ENCODE data around the gene FAIM2.

Gene FAIM2

GRCh38 chr12:49909356-49909755, 5.7 kb upstream of the FAIM2 start:
- FAIRE-seq (no peak), DNase-seq (ENCODE audit: insufficient read length, low spot score) (no peak)
- TF ChIP-seq CTCF (IDR thresholded peaks at IDR 0.05; ENCODE audit: insufficient read depth, missing control alignments): no peak

GRCh38 chr12:49907352-49907751, 3.7 kb upstream of the FAIM2 start:
- FAIRE-seq (no peak), DNase-seq (ENCODE audit: insufficient read length, low spot score) (no peak)
- no peak for TF ChIP-seq CTCF (IDR thresholded peaks at IDR 0.05; ENCODE audit: insufficient read depth, missing control alignments)

GRCh38 chr12:49905718-49906314, 2.1 kb upstream of the FAIM2 start:
- FAIRE-seq (no peak), DNase-seq (ENCODE audit: insufficient read length, low spot score) (no peak)
- TF ChIP-seq CTCF (IDR thresholded peaks at IDR 0.05; ENCODE audit: insufficient read depth, missing control alignments): no peak

GRCh38 chr12:49904601-49905000, 901 bp upstream of the FAIM2 start:
- TF ChIP-seq CTCF (IDR thresholded peaks at IDR 0.05; ENCODE audit: insufficient read depth, missing control alignments): no peak
- no peak for FAIRE-seq
- no peak for DNase-seq (ENCODE audit: insufficient read length, low spot score)

- FAIRE-seq: no peak
- no peak for DNase-seq (ENCODE audit: insufficient read length, low spot score)
- no peak for TF ChIP-seq CTCF (IDR thresholded peaks at IDR 0.05; ENCODE audit: insufficient read depth, missing control alignments)
These were observed 375 bp downstream of the FAIM2 start for GRCh38 chr12:49903351-49903699.

- FAIRE-seq (no peak), DNase-seq (ENCODE audit: insufficient read length, low spot score) (no peak)
- TF ChIP-seq CTCF (IDR thresholded peaks at IDR 0.05; ENCODE audit: insufficient read depth, missing control alignments): no peak
These were observed 1.0 kb downstream of the FAIM2 start for GRCh38 chr12:49902399-49903350.

GRCh38 chr12:49901986-49902385, 1.7 kb downstream of the FAIM2 start:
- no peak for TF ChIP-seq CTCF (IDR thresholded peaks at IDR 0.05; ENCODE audit: insufficient read depth, missing control alignments)
- FAIRE-seq: no peak
- DNase-seq (ENCODE audit: insufficient read length, low spot score): no peak
